GM23338 (cell line): ENCODE measurements around the gene CNNM1.

Experiments used
- EZH2 ChIP-seq: fragments of 200-600 bp; sonication (generic); IDR thresholded peaks from one replicate; pipeline ENCODE4 v1.8.0; 2017; ENCODE audit warnings: antibody characterized with exemption, mild to moderate bottlenecking, low read depth; ENCODE audit not compliant: unreplicated experiment
- JUNB ChIP-seq: IDR thresholded peaks from one replicate; pipeline ENCODE4 v1.6.1; 2016; ENCODE audit warnings: antibody characterized with exemption; ENCODE audit not compliant: unreplicated experiment
- POLR2AphosphoS5 ChIP-seq: IDR thresholded peaks from 2 replicates; pipeline ENCODE4 v1.6.1; 2016; ENCODE audit warnings: antibody characterized with exemption, low read depth
- TF ChIP-seq, protein P1 (sequence below), 2 experiments: fragments of 200-600 bp in 1 of 2; sonication (generic) in 1 of 2; conservative IDR thresholded peaks; 2 replicates each; pipeline versions ENCODE4 v1.5.1 to v1.6.1; 2016 to 2017; ENCODE audit warnings: antibody characterized with exemption in 2 of 2, low read depth in 2 of 2, mild to moderate bottlenecking in 2 of 2, moderate library complexity in 1 of 2
- TF ChIP-seq, protein P2 (sequence below): fragments of 250-450 bp; sonication (Bioruptor Pico); IDR thresholded peaks from 2 replicates; pipeline ENCODE4 v1.5.0; 2020; ENCODE audit warnings: mild to moderate bottlenecking, moderate library complexity
- TF ChIP-seq, protein P3 (sequence below): IDR thresholded peaks from one replicate; pipeline ENCODE4 v1.6.1; 2018; ENCODE audit warnings: antibody characterized with exemption; ENCODE audit not compliant: unreplicated experiment

DNA sequence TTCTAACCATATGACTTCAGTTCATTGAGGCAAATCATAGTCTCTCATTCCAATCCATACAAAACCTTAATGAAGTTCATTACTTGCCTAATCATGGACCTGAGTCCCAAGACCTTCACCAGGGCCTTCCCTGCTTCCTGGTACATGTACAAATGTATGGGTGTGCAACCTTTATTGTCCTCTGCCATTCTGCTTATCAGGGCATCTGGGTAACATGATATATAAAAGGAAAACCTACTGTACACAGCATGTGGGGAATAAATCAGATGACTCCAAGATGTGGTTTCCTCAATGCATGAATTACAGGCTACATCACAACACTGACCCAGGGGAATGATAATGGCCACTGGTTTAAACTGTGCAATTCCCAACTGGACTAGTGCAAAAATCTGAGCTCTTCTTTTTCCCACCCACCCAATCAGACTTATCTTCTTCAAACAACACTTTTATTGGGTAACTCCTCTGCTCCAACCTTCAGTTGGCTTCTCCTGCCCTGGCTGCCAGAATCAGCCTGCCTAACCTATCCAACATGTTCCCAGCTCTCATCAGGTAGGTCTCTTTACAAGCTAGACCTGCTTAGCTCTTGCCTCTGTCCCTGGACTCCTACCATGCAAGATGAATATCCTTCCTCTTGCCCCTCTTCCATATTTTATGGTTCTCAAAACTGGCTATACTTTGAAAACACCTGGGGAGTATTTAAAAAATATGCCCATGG is 89.9 kb downstream of the CNNM1 start:
- TF ChIP-seq, protein P1, sequence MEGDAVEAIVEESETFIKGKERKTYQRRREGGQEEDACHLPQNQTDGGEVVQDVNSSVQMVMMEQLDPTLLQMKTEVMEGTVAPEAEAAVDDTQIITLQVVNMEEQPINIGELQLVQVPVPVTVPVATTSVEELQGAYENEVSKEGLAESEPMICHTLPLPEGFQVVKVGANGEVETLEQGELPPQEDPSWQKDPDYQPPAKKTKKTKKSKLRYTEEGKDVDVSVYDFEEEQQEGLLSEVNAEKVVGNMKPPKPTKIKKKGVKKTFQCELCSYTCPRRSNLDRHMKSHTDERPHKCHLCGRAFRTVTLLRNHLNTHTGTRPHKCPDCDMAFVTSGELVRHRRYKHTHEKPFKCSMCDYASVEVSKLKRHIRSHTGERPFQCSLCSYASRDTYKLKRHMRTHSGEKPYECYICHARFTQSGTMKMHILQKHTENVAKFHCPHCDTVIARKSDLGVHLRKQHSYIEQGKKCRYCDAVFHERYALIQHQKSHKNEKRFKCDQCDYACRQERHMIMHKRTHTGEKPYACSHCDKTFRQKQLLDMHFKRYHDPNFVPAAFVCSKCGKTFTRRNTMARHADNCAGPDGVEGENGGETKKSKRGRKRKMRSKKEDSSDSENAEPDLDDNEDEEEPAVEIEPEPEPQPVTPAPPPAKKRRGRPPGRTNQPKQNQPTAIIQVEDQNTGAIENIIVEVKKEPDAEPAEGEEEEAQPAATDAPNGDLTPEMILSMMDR (conservative IDR thresholded peaks at IDR 0.05; ENCODE audit: low read depth in 2 of 2), result no peak
- TF ChIP-seq POLR2AphosphoS5 (no peak), EZH2 (no peak), JUNB (no peak)
- TF ChIP-seq, protein P2, sequence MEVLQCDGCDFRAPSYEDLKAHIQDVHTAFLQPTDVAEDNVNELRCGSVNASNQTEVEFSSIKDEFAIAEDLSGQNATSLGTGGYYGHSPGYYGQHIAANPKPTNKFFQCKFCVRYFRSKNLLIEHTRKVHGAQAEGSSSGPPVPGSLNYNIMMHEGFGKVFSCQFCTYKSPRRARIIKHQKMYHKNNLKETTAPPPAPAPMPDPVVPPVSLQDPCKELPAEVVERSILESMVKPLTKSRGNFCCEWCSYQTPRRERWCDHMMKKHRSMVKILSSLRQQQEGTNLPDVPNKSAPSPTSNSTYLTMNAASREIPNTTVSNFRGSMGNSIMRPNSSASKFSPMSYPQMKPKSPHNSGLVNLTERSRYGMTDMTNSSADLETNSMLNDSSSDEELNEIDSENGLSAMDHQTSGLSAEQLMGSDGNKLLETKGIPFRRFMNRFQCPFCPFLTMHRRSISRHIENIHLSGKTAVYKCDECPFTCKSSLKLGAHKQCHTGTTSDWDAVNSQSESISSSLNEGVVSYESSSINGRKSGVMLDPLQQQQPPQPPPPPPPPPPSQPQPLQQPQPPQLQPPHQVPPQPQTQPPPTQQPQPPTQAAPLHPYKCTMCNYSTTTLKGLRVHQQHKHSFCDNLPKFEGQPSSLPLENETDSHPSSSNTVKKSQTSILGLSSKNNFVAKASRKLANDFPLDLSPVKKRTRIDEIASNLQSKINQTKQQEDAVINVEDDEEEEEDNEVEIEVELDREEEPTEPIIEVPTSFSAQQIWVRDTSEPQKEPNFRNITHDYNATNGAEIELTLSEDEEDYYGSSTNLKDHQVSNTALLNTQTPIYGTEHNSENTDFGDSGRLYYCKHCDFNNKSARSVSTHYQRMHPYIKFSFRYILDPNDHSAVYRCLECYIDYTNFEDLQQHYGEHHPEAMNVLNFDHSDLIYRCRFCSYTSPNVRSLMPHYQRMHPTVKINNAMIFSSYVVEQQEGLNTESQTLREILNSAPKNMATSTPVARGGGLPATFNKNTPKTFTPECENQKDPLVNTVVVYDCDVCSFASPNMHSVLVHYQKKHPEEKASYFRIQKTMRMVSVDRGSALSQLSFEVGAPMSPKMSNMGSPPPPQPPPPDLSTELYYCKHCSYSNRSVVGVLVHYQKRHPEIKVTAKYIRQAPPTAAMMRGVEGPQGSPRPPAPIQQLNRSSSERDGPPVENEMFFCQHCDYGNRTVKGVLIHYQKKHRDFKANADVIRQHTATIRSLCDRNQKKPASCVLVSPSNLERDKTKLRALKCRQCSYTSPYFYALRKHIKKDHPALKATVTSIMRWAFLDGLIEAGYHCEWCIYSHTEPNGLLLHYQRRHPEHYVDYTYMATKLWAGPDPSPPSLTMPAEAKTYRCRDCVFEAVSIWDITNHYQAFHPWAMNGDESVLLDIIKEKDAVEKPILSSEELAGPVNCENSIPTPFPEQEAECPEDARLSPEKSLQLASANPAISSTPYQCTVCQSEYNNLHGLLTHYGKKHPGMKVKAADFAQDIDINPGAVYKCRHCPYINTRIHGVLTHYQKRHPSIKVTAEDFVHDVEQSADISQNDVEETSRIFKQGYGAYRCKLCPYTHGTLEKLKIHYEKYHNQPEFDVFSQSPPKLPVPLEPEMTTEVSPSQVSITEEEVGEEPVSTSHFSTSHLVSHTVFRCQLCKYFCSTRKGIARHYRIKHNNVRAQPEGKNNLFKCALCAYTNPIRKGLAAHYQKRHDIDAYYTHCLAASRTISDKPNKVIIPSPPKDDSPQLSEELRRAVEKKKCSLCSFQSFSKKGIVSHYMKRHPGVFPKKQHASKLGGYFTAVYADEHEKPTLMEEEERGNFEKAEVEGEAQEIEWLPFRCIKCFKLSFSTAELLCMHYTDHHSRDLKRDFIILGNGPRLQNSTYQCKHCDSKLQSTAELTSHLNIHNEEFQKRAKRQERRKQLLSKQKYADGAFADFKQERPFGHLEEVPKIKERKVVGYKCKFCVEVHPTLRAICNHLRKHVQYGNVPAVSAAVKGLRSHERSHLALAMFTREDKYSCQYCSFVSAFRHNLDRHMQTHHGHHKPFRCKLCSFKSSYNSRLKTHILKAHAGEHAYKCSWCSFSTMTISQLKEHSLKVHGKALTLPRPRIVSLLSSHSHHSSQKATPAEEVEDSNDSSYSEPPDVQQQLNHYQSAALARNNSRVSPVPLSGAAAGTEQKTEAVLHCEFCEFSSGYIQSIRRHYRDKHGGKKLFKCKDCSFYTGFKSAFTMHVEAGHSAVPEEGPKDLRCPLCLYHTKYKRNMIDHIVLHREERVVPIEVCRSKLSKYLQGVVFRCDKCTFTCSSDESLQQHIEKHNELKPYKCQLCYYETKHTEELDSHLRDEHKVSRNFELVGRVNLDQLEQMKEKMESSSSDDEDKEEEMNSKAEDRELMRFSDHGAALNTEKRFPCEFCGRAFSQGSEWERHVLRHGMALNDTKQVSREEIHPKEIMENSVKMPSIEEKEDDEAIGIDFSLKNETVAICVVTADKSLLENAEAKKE (CRISPR knock-in tag), result no peak
- TF ChIP-seq, protein P3, sequence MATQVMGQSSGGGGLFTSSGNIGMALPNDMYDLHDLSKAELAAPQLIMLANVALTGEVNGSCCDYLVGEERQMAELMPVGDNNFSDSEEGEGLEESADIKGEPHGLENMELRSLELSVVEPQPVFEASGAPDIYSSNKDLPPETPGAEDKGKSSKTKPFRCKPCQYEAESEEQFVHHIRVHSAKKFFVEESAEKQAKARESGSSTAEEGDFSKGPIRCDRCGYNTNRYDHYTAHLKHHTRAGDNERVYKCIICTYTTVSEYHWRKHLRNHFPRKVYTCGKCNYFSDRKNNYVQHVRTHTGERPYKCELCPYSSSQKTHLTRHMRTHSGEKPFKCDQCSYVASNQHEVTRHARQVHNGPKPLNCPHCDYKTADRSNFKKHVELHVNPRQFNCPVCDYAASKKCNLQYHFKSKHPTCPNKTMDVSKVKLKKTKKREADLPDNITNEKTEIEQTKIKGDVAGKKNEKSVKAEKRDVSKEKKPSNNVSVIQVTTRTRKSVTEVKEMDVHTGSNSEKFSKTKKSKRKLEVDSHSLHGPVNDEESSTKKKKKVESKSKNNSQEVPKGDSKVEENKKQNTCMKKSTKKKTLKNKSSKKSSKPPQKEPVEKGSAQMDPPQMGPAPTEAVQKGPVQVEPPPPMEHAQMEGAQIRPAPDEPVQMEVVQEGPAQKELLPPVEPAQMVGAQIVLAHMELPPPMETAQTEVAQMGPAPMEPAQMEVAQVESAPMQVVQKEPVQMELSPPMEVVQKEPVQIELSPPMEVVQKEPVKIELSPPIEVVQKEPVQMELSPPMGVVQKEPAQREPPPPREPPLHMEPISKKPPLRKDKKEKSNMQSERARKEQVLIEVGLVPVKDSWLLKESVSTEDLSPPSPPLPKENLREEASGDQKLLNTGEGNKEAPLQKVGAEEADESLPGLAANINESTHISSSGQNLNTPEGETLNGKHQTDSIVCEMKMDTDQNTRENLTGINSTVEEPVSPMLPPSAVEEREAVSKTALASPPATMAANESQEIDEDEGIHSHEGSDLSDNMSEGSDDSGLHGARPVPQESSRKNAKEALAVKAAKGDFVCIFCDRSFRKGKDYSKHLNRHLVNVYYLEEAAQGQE, result no peak
